HG03521 (cell line): ENCODE results near the gene SKP1.
A peak's percentile ranks its signal among the peaks of the same experiment; 100 is the strongest.
"Not testable (repeated sequence)": the region's sequence is repeated elsewhere in the genome, so short reads cannot be mapped to it uniquely, and the experiment has no call there.

ENCODE experiments used
- ATAC-seq: cut with Tn5 transposase; IDR thresholded peaks from one replicate; pipeline ENCODE4 v1.9.1; 2021; ENCODE audit warnings: mild to moderate bottlenecking, moderate library complexity; ENCODE audit not compliant: unreplicated experiment

The SKP1 gene

GRCh38 chr5:134176511-134177368 lies at the start of gene SKP1:
Gene SKP1, minus strand, starts transcription at chr5:134176950. Its CDS starts 2,928 bp downstream, at chr5:134174022.
- ATAC-seq, result peak; percentile 78

DNA sequence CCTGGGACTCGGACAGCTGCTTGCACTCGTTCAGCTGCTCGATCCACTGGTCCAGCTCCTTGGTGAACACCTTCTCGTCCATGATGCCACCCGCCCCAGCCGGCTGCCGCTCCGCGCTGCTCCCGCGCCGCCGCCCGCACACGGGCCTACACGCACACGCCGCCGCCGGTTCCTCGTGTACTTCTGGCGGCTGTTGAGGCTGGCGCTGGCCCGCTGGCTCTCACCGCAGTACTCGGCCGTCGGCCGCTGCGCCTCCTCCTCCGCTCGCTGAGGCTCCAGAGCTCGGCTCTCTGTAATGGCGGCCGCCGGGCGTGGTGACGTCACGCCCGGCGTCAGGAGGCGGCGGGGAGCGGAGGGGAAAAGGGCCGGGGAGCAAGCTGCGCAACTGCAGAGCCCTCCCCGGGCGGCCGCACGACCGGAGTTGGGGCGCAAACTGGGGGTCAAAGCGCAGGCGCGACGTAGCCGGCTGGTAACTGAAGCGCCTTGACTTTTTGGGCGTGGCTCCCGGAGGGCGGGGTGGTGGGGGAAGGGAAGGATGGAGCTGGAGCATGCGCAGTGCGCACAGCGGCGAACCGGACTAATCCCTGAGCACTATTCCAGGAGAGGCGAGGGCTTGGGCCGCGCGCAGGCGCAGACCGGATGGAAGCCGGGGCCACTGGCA lies 49.2 kb upstream of the SKP1 start, which contains the start of gene PPP2CA:
Gene PPP2CA (minus strand): TSS at position 294 of the 661 bp plus-strand sequence. CDS start 212 bp downstream, at position 82.
- ATAC-seq, result peak; percentile 88

GRCh38 chr5:134224888-134225779 lies 48.4 kb upstream of the SKP1 start:
- peak; percentile 32 for ATAC-seq

DNA sequence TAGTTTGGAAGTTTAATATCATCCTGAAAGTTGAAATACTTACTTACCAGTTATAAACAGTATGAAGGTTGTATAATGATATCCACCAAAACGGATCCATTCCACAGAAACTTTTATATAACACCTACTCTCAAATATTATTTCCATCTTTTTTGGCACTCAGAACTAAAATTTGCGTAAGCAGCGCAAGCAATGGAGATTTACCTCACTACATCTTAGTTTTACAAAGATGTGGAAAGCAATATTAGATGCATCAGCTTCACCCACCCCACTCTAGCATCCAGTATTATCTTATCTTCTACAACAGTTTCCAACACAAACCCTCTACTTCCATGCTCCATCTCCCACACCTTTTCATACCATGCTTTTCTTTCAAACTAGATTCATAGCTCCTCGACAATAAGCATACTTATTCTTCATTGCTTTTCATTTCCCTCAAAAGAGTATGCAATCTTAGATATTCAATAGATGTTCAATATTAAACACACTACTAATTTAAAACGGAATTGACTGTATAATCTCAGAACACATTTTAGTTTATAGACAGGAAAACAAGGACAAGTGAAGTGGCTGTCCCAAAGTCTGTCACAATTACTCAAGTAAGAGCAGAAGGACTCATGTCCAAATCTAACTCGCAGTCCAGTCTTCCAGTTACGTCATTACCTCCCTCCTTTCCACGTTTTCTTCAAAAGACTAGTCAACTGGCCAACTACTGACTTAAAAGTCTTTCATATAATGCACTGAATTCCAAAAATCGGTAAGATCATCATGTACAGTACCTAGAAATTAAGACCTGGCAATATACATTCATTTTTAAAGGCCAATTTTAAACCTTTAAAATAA lies 46.9 kb upstream of the SKP1 start:
- ATAC-seq, result no peak

- ATAC-seq, result not testable (repeated sequence)
These were observed 44.9 kb upstream of the SKP1 start for GRCh38 chr5:134221690-134222089.

DNA sequence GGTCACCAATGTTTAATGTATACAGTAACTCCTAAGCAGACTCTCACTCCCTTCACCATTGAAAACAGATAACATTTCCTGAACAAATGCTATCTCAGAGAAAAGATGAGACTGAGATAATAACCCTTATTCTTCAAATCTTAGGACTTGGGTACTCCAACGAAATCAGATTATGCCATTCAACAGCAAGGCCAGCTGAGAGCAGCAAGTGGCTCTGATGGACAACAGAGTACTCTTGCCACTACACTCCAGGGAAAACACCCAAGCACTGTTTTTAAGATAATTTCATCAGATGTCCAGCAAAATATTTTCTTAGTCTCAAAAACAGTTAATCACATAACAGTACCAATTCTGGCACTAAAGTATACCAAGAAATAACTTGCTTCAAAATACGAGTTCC lies 39.0 kb upstream of the SKP1 start:
- no peak for ATAC-seq

GRCh38 chr5:134211263-134212031 lies 34.7 kb upstream of the SKP1 start:
- not testable (repeated sequence) for ATAC-seq

- no peak for ATAC-seq
These were observed 32.9 kb upstream of the SKP1 start for GRCh38 chr5:134209477-134210245.

DNA sequence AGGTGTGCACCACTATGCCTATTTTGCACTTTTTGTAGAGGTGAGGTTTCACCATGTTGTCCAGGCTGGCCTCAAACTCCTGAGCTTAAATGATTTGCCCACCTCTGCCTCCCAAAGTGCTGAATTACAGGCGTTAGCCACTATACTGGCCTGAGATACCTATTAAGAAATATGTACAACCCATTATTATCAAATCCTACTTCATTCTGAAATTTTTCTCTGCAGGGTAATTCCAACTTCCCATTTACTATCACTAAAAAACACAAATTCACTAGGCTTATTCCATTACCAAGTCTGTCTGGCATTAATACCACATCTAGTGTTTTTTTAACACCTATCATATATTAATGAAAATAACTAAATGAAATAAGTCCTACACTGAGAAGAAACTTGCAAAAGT lies 30.9 kb upstream of the SKP1 start:
- ATAC-seq, result no peak

DNA sequence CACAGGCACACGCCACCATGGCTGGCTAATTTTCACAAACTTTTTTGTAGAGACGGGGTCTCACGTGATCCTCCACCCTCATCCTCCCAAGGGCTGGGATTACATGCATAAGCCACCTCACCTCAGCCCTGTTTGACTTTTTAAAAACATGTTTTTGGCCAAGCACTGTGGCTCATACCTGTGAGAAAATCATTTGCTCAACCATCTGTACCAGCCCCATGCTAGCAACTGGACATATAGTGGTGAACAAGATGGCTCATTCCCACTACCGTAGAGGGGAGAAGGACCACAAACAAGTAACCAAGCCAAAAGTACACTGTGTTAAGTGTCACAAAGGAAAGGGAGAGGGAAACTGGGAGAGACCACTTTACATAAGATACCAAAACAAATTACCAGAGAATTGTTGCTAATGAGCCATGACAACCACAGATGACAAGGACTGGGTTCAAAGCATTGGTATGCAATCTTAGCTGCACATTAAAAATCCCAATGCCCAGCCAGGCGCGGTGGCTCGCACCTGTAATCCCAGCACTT lies 29.9 kb upstream of the SKP1 start:
- no peak for ATAC-seq

GRCh38 chr5:134204575-134204974 lies 27.8 kb upstream of the SKP1 start:
- no peak for ATAC-seq

GRCh38 chr5:134203630-134204029 lies 26.9 kb upstream of the SKP1 start:
- no peak for ATAC-seq

DNA sequence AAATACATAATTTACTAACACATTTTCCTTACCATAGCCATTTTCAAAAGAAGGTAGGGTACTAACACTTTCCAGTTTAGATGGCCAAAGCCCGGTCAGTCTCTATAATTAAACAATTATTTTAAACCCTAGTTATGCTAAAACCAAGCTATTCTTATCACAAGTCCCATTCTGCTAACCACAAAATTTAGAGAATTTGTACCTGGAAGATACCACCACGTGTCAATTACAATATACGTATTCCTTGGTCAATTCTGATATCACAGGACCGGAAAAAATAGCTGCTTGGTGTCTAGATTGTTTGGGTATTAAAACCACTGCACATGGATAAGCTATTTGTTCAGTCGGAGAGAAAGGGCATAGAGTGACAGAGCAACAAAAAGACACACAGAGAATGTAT lies 18.9 kb upstream of the SKP1 start:
- ATAC-seq, result no peak

GRCh38 chr5:134189031-134189430 lies 12.3 kb upstream of the SKP1 start:
- ATAC-seq, result no peak

DNA sequence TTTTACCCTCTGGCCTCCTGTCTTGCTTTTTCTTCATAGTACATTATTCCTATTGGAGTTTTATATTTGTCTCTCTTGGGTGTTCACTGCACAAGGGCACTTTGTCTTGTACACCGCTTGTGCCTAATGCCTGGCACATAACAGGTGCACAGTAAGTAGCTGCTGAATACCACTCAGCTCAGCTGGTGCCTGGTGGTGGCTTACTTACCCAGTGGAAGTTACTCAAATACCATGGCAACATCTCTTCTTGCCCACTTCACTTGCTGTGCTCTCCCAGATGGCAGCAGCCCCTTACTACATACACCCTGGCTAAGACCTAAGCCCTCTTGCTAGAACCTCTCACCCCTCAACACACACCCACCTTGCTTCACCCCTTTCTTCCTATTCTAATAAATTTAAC lies 11.3 kb upstream of the SKP1 start:
- no peak for ATAC-seq

DNA sequence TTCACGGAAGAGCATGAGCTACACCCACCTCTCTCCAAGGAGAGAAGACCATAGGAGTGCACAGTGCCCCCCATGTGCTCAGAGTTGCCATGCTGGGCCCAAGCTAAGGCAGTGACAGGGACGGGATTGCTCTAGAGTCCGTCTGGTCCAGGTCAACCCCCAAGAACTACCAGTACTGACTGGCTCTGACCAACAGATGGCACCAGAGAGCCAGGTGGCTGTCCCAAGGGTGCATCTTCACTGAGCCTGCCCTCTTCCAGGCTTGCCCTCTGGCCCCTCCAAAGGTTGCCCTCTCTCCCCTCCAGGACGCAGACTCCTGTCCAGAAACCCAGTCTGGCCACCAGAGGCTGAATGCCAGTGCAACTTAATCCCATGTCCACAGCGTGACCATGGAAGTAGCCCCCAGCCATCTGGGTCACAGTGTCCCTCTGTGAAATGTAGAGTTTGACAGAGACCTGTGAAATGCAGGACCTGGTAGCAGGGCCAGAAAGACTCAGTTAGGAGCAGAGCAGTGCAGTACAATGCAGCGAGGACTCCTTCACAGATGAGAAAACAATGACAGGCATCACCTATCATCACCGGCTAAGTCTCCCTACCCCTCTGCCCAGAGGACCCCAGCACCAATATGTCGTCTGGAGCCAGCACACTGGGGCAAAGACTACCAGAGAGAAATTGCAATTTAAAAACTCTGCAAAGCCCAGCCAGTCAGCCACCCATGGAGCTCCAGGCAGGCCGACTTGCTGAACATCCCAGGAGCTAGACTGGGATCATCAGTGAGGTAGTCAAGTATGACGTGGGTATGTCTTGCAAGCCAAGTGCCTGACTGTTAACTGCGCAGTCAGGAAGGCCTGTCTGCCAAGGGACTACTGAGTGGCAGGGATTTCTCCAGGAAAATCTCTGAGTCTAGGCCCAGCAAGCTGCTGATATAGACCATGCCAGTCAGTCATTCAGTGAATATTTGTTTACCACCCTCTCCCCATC lies 7.7 kb upstream of the SKP1 start:
- ATAC-seq, result no peak

- ATAC-seq, result no peak
These were observed 6.7 kb upstream of the SKP1 start for GRCh38 chr5:134183481-134183880.
